Right lung (tissue), 5 donors: ENCODE results near the gene DIS3L. TPM values are rescaled to one million over a fixed set of nuclear protein-coding genes. Genes with fewer than 3 reads are reported as not detected.

Experiments used
- polyA plus RNA-seq, 5 donors: library from polyadenylated mRNA; unstranded; fragments of 120-200 nt; gene quantifications; one replicate each; pipeline versions ENCODE4 v1.2.1 to v1.2.3, GENCODE V29; 2013; ENCODE audit warnings: inconsistent platforms in 1 of 5, low replicate concordance in 1 of 5; ENCODE audit not compliant: insufficient read length in 5 of 5, insufficient read depth in 1 of 5

The DIS3L gene
- polyA plus RNA-seq, 5 donors: 40.8 to 51.3 (median 47.8) TPM

Other genes starting within 250 kb of the DIS3L start
- gene MEGF11, start 39.8 kb upstream of the DIS3L start, polyA plus RNA-seq: 10 to 100 TPM in 2 of 5 donors, 1 to 10 TPM in 3; 3.3 to 15.1 (median 7.6) TPM
- gene TIPIN, start 63.1 kb downstream of the DIS3L start, polyA plus RNA-seq: 10 to 100 TPM; 15.5 to 21.8 (median 20.5) TPM
- gene MAP2K1, start 93.3 kb downstream of the DIS3L start, polyA plus RNA-seq: 10 to 100 TPM; 44.1 to 57.6 (median 53.0) TPM
- gene SNAPC5, start 204.2 kb downstream of the DIS3L start, polyA plus RNA-seq: 10 to 100 TPM; 25.7 to 31.5 (median 29.2) TPM
- gene RPL4, start 211.3 kb downstream of the DIS3L start, polyA plus RNA-seq: 1,000 to 10,000 TPM; 4,151 to 4,706 (median 4,410) TPM
- gene ZWILCH, start 211.8 kb downstream of the DIS3L start, polyA plus RNA-seq: 10 to 100 TPM; 21.4 to 38.6 (median 28.6) TPM